ENCODE results near the gene PHOX2A. TPM values are rescaled to one million over a fixed set of nuclear protein-coding genes. Genes with fewer than 3 reads are reported as not detected.

The PHOX2A gene
- total RNA-seq, 6 experiments from 2014 or later: not detected

- Histone ChIP-seq H3K36me3 (no peaks in the 10 kb centered on the region), H3K9me3 (no peaks in the 10 kb centered on the region), H3K27me3 (no peaks in the 10 kb centered on the region), H3K4me3 (no peak overlapping the region), H3K4me1 (no peaks in the 10 kb centered on the region), H3K27ac (no peak overlapping the region)
- ATAC-seq: no peak
- WGBS (ENCODE audit: insufficient coverage, low coverage, low lambda C conversion rate, missing lambda C conversion rate): 61% methylated on average over 4 of the region's 5 CpGs
- DNase-seq: no peak
- intact Hi-C loops (cut with DNase I): no loop called here
- TF ChIP-seq POLR2A (IDR thresholded peaks at IDR 0.05) (no peak), CTCF (IDR thresholded peaks at IDR 0.05) (no peak)
Measured at GRCh38 chr11:72254299-72254993, 10.5 kb upstream of the PHOX2A start.

- DNase-seq: no peak
- Histone ChIP-seq H3K4me3 (no peak overlapping the region), H3K4me1 (no peaks in the 10 kb centered on the region), H3K36me3 (no peaks in the 10 kb centered on the region), H3K27ac (no peak overlapping the region), H3K27me3 (no peaks in the 10 kb centered on the region), H3K9me3 (no peaks in the 10 kb centered on the region)
- WGBS (ENCODE audit: insufficient coverage, low coverage, low lambda C conversion rate, missing lambda C conversion rate): 84% methylated on average over 3 of the region's 3 CpGs
- TF ChIP-seq CTCF (IDR thresholded peaks at IDR 0.05) (no peak), POLR2A (IDR thresholded peaks at IDR 0.05) (no peak)
- intact Hi-C loops (cut with DNase I): no loop called here
- ATAC-seq: no peak
Measured at GRCh38 chr11:72253392-72253791, 9.4 kb upstream of the PHOX2A start.

- Histone ChIP-seq H3K27me3 (no peaks in the 10 kb centered on the region), H3K27ac (no peak overlapping the region), H3K4me3 (no peak overlapping the region), H3K36me3 (no peaks in the 10 kb centered on the region), H3K4me1 (no peaks in the 10 kb centered on the region), H3K9me3 (no peaks in the 10 kb centered on the region)
- no peak for DNase-seq
- TF ChIP-seq POLR2A (IDR thresholded peaks at IDR 0.05) (no peak), CTCF (IDR thresholded peaks at IDR 0.05) (no peak)
- no peak for ATAC-seq
- 44% methylated on average over 3 of the region's 5 CpGs for WGBS (ENCODE audit: insufficient coverage, low coverage, low lambda C conversion rate, missing lambda C conversion rate)
- intact Hi-C loops (cut with DNase I): no loop called here
Measured at GRCh38 chr11:72251614-72252013, 7.6 kb upstream of the PHOX2A start.

GRCh38 chr11:72250661-72251464 is 6.9 kb upstream of the PHOX2A start:
- 57% methylated on average over 2 of the region's 24 CpGs for WGBS (ENCODE audit: insufficient coverage, low coverage, low lambda C conversion rate, missing lambda C conversion rate)
- TF ChIP-seq CTCF (IDR thresholded peaks at IDR 0.05) (no peak), POLR2A (IDR thresholded peaks at IDR 0.05) (no peak)
- Histone ChIP-seq H3K4me1 (no peaks in the 10 kb centered on the region), H3K27me3 (no peaks in the 10 kb centered on the region), H3K36me3 (no peaks in the 10 kb centered on the region), H3K9me3 (no peaks in the 10 kb centered on the region), H3K27ac (no peak overlapping the region), H3K4me3 (no peak overlapping the region)
- ATAC-seq (peak in 1 of 4 donors; percentile 15), DNase-seq (no peak)
- intact Hi-C loops (cut with DNase I): no loop called here

All from right lobe of liver (tissue), 6 donors.